HG03378 (cell line): ENCODE data around the gene RPS6KA2.

Source experiments
- ATAC-seq: cut with Tn5 transposase; IDR thresholded peaks from one replicate; pipeline ENCODE4 v1.9.1; 2021; ENCODE audit warnings: mild to moderate bottlenecking, moderate library complexity; ENCODE audit not compliant: unreplicated experiment

Gene RPS6KA2

GRCh38 chr6:166627033-166627874 lies at the start of gene RPS6KA2:
TSS of gene RPS6KA2 (minus strand) at chr6:166627251. CDS start at chr6:166627019, 232 bp downstream.
- peak; percentile 82 for ATAC-seq

GRCh38 chr6:166676270-166676860 lies 49.3 kb upstream of the RPS6KA2 start:
- ATAC-seq: no peak

DNA sequence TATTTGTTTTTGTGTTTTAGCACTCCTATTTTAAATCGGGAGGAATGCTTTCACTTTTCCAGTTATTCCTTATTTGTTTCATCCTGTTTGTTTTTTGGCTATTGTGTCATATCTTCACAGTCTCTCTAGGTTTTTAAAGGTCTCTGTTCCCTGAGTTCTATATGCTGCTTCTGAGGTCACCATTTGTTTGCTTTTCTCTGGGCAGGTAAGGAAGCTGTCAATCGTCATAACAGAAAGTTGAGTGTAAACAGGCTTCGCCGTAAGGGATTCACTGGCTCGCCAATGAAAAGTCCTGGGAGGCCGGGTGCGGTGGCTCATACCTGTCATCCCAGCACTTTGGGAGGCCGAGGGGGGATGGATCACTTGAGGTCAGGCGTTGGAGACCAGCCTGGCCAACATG lies 48.7 kb upstream of the RPS6KA2 start:
- no peak for ATAC-seq

DNA sequence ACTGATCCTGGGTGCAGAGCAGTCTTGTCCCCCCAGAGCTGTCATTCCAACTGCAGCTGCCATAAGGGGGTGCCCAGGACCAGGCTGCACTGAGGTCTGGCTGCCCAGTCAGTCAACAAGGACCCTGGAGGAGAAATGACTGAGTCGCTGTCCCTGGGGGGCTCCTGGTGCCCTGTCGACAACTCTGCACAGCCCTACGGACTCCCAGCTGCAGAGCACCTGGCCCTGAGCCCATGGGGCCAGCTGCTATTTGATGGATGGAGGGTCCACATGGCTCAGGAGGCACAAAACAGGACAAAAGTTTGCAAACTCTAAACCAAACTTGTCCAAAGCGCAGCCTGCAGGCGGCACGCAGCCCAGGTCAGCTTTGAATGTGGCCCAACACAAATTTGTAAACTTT lies 46.3 kb upstream of the RPS6KA2 start:
- ATAC-seq: no peak

DNA sequence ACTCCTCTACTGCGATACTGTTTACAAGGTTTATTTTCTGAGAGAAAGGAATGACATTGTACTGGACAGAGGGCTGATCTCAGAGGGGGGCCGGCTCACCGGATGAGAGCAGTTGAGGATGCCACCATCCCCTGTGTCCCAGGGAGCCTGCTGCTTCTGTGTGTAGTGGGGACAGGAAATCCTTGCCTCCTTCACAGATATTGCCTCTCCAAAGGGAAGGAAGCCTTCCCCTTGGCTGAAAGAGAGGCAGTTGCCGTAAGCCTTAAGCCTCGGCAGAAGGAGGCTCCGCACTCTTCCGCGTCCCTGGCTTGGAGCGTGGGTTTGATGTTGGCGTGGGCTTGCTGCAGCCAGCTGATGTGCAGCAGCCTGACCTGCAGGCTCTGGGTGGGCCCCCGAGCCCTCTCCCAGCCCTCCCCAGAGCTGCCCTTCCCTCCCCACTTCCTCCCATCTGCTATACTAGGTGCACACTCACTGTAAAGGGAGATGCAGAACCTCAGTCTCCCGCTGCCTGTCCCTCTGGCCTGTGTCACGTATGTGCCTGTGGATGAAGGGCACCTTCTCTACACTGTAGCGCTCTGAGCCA lies 45.7 kb upstream of the RPS6KA2 start:
- ATAC-seq: no peak

DNA sequence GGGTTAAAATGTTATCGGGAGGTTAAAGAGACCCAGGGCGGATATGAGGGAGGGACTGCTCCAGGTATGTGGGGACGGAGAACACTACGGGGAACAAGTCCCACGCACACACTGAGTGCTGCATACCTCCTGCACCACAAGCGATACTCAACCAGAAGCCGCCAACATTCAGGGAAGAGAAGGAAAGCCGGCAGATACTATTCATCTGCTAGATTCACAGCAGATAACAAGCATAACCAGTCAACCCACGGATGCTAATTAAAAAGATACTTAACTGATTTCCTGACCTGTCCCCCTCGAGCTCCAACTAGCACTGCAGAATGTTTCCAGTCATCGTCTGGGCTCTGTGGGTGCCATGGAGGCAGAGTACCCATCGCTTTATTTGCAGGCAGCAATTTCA lies 45.1 kb upstream of the RPS6KA2 start:
- no peak for ATAC-seq

GRCh38 chr6:166671434-166672081 lies 44.5 kb upstream of the RPS6KA2 start:
- ATAC-seq: no peak

DNA sequence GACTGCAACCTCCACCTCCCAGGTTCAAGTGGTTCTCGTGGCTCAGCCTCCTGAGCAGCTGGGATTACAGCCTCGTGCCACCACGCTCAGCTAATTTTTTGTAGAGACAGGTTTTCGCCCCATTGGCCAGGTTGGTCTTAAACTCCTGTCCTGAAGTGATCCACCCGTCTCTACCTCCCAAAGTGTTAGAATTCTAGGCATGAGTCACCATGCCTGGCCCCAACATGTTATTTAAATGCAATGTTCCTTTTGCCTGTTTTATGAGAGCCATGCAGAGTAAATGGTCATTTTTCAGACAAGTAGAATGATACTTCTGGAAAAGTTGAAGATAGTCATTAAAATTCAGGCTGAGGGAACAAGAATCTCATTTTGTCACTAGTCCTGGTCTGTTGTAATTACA lies 43.8 kb upstream of the RPS6KA2 start:
- no peak for ATAC-seq

GRCh38 chr6:166670013-166670412 lies 43.0 kb upstream of the RPS6KA2 start:
- ATAC-seq: no peak

DNA sequence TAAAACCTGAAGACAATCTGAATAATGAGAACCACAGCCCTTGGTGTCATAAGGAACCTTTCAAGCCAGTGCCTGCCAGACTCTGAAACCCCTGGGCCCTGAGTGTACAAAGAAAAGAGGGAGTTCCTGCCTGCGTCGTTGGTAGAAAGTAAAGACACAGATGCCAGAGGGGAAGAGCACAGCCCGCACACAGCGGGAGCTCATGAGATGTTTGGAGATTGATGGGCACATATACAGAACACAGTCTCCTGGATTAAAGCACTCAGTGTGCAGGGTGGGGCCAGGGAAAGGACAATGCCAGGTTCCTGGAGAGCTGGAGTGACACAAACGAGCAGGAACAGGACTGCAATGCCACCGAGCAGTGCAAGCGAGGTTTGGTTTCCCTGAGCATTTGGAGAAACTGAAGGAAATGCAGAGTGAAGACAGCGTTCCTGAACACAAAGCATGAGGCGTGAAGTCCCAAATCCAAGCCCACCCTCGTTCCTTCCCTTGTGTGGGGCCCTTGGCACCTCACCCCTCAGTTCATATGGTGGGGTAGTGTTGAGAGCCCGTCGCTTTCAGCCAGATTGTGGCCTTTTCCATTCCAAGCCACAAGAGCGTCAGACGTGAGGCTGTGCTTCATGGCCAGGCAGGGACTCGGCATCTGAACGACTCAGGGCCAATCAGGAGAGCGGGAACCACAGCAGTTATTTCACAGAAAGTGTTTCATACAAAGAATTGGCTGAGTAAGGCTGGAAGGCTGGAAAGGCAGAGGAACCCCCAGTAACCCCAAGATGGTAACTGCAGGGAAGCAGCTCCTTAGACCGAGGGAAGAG lies 41.0 kb upstream of the RPS6KA2 start:
- ATAC-seq: no peak

- no peak for ATAC-seq
Observed at GRCh38 chr6:166664135-166664534, 37.1 kb upstream of the RPS6KA2 start.

GRCh38 chr6:166663568-166663967 lies 36.5 kb upstream of the RPS6KA2 start:
- ATAC-seq: no peak

DNA sequence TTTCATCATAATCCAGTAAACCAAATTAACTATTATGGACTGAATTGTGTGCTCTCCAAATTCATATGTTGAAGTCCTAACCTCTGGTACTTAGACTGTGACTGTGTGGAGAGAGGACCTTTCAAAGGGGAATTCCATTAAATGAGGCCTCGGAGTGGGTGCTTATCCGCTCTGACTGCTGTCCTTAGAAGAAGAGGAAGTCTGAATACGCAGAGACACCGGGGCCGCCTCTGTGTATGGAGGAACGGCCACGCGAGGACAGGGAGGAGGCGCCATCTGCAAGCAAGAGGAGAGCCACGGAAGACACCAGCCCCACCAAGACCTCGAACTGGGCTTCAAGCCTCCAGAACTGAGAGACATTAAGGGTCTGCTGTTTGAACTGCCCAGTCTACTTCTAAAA lies 35.6 kb upstream of the RPS6KA2 start:
- ATAC-seq: no peak

DNA sequence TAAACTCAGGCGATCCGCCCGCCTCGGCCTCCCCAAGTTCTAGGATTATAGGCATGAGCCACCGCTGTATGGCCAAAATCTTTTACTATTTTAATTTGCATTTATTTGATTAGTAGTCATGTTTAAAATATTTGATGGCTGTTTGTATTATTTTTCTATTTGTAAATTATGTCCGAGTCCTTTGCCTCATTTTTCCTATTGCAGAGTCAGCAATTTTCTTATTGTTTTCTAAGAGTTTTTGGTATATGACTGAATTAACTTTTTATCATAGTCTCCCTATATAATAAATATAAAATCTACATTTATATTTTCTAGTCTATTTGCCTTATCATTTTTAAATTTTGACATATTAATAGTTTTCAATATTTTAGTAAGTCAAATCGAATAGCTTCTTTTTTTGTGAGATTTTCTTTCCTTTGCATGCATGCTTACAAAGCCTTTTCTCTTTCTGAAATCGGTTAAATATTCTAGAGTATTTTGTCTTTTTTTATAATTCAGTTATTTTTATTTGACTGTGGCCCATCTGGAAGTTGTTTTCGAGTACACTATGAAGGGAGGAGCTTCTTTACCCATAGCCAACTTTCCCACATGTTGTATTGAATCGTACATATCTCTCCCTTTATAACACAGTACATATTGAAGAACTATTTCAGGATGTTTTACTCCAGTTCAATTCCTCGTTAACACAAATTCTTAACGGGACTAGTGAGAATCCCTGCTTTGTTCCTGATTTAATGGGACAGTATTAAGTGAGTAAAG lies 34.5 kb upstream of the RPS6KA2 start:
- no peak for ATAC-seq

DNA sequence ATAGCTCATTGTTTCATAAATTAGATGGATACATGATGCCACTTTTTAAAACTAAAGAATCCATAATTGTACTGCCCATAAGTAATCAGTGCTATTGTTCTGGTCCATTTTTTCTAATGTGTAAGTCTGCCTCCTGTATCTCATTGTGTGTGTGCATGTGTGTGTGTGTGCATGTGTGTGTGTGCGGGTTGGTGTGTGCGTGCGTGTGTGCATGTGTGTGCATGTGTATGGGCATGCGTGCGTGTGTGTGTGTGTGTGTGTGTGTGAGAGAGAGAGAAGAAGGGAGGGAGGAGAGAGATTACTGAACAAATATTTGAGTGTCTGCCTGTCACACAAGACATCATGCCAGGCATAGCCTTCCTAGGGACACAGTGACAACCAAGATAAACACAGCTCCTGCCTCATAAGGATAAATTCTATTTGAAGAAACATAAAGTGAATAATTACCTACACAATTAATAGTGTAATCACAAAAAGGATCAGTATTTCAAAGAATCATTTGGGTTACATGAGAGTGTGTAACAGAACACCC lies 33.2 kb upstream of the RPS6KA2 start:
- no peak for ATAC-seq

GRCh38 chr6:166659581-166659980 lies 32.5 kb upstream of the RPS6KA2 start:
- ATAC-seq: no peak

DNA sequence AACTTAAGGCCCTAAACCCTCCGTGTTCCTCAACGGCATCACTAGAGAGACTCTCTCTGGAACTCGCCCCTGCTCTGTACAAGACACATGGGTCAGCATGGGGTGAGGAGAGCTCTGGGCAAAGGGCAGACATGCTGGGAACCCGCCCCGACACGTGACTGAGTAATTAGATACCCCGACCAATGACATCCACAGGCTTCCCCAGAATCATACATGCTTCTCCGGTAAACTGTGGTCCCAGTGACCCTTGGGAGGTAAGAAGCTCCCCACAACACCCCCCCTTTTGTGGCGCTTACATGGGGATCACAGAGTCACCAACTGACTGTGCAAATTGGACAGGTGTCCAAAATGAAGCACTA lies 31.7 kb upstream of the RPS6KA2 start:
- no peak for ATAC-seq

DNA sequence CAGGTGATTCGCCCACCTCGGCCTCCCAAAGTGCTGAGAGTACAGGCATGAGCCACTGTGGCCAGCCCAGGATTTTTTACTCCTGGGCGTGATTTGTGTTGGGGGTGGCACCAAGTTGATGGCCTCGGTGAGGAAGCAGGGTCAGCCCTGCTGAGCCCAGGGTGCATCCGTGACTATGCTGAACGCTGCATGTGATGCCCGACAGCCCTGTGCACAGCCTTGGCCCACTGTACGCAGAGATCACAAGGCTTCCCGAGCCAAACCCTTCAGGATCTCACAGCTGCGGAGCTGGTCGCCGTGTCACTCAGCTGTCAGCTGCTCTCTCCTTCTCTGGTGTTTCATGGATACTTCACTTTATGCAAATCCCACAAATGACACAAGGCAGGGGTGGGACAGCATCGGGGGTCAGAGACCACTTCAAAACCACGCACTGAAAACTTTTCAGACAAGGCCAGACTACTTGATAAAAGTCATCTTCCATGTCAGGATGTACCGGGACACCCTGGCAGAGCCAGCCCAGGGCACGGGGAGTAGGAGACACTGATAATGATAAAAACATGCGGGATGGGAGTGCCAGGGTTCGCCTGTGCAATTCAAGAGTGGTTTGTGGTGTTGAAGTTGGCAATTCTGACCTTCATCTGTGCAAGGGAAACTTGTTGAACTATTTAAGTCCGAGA lies 31.2 kb upstream of the RPS6KA2 start:
- no peak for ATAC-seq

DNA sequence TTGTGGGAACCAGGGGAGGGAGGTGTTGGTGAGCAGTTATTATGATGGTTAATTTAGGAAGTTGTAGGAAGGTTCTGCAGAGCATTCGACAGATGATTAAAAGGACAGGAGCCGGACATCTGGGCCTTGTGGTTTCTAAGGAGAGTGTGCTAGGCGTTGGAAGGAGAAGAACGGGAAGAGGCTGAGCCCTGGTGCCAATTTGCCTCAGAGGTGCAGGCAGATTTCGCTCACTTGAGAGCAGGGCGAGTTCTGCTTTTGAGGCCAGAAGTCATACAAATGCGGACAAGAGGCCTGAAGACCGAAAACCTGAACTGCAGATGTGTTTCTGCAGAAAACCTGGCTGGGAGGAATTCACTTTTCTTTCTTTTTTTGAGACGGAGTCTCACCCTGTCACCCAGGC lies 30.5 kb upstream of the RPS6KA2 start:
- ATAC-seq: no peak
